HEK293 (cell line): ENCODE data around the gene MORN1.

ENCODE experiments used
- BCL11B ChIP-seq: fragments of 450-650 bp; formaldehyde crosslinking; IDR thresholded peaks from 2 replicates; pipeline ENCODE4 v1.5.1; 2016; ENCODE audit warnings: low read depth, missing biosample characterization, missing genetic modification characterization
- HOXA7 ChIP-seq: sonication (generic); formaldehyde crosslinking; IDR thresholded peaks from 2 replicates; pipeline ENCODE4 v1.8.1; 2022; ENCODE audit warnings: missing genetic modification reagents, borderline replicate concordance
- ZBTB7A ChIP-seq: fragments of 450-650 bp; formaldehyde crosslinking; IDR thresholded peaks from 2 replicates; pipeline ENCODE4 v1.5.1; 2016; ENCODE audit warnings: low read depth, missing biosample characterization, missing genetic modification characterization
- ZNF274 ChIP-seq, 2 experiments: fragments of 200-500 bp in 1 of 2; fragments of 450-650 bp in 1 of 2; sonication (Bioruptor generic) in 1 of 2; formaldehyde crosslinking in 1 of 2; IDR thresholded peaks; 2 replicates each; pipeline versions ENCODE4 v1.5.1 to v1.6.1; 2014 to 2016; ENCODE audit warnings: borderline replicate concordance in 1 of 2, inconsistent platforms in 1 of 2, low read length in 1 of 2, missing biosample characterization in 1 of 2, missing genetic modification characterization in 1 of 2
- ZNF324 ChIP-seq: fragments of 450-650 bp; formaldehyde crosslinking; IDR thresholded peaks from 2 replicates; pipeline ENCODE4 v1.5.1; 2016; ENCODE audit warnings: missing biosample characterization, missing genetic modification characterization
- ZNF404 ChIP-seq: fragments of 450-650 bp; formaldehyde crosslinking; IDR thresholded peaks from 2 replicates; pipeline ENCODE4 v1.5.1; 2017; ENCODE audit warnings: missing biosample characterization, missing genetic modification characterization
- ZNF585B ChIP-seq: fragments of 450-650 bp; formaldehyde crosslinking; IDR thresholded peaks from 2 replicates; pipeline ENCODE4 v1.5.1; 2016; ENCODE audit warnings: missing biosample characterization, missing genetic modification characterization
- ZNF776 ChIP-seq: fragments of 450-650 bp; formaldehyde crosslinking; IDR thresholded peaks from 2 replicates; pipeline ENCODE4 v1.5.0; 2017; ENCODE audit warnings: missing biosample characterization, missing genetic modification characterization, borderline replicate concordance
- TF ChIP-seq, protein P1 (sequence below): fragments of 450-650 bp; formaldehyde crosslinking; IDR thresholded peaks from 2 replicates; pipeline ENCODE4; 2016; ENCODE audit warnings: missing biosample characterization, missing genetic modification characterization
- TF ChIP-seq, protein P2 (sequence below): fragments of 450-650 bp; formaldehyde crosslinking; IDR thresholded peaks from 2 replicates; pipeline ENCODE4 v1.5.1; 2016; ENCODE audit warnings: missing biosample characterization, missing genetic modification characterization
- TF ChIP-seq, protein P3 (sequence below): fragments of 450-650 bp; formaldehyde crosslinking; IDR thresholded peaks from 2 replicates; pipeline ENCODE4 v1.5.1; 2016; ENCODE audit warnings: missing biosample characterization, missing genetic modification characterization
- TF ChIP-seq, protein P4 (sequence below): fragments of 450-650 bp; formaldehyde crosslinking; IDR thresholded peaks from 2 replicates; pipeline ENCODE4 v1.5.1; 2017; ENCODE audit warnings: missing biosample characterization, mild to moderate bottlenecking, missing genetic modification characterization, moderate library complexity

DNA sequence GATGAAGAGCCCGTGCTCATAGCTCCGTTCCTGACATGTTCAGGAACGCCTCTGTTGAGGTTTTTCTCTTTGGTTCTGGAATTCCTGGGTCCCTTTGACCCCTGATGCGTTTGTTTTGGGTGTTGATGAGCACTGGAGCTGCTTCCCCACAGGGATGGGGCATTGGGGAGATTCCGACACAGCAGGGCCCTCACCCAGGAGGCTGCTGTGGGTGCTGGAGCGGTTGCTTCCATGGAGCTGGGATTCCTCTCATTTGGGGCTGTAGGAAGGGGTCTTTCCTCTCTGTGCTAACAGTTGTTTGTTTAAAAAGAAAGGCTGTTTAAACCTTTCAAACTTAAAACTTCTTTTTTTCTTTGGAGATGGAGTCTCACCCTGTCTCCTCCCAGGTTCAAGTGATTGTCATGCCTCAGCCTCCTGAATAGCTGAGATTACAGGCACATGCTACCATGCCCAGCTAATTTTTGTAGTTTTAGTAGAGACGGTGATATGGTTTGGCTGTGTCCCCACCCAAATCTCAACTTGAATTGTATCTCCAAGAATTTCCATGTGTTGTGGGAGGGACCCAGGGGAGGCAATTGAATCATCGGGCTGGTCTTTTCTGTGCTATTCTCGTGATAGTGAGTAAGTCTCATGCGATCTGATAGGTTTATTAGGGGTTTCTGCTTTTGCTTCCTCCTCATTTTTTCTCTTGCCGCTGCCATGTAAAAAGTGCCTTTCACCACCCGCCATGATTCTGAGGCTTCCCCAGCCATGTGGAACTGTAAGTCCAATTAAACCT lies 114.4 kb downstream of the MORN1 start:
- no peak for TF ChIP-seq ZNF776 (tag by site-specific recombination)
- TF ChIP-seq, protein P1, sequence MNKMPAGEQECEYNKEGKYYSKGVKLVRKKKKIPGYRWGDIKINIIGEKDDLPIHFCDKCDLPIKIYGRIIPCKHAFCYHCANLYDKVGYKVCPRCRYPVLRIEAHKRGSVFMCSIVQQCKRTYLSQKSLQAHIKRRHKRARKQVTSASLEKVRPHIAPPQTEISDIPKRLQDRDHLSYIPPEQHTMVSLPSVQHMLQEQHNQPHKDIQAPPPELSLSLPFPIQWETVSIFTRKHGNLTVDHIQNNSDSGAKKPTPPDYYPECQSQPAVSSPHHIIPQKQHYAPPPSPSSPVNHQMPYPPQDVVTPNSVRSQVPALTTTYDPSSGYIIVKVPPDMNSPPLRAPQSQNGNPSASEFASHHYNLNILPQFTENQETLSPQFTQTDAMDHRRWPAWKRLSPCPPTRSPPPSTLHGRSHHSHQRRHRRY (tag by site-specific recombination), result no peak
- TF ChIP-seq, protein P2, sequence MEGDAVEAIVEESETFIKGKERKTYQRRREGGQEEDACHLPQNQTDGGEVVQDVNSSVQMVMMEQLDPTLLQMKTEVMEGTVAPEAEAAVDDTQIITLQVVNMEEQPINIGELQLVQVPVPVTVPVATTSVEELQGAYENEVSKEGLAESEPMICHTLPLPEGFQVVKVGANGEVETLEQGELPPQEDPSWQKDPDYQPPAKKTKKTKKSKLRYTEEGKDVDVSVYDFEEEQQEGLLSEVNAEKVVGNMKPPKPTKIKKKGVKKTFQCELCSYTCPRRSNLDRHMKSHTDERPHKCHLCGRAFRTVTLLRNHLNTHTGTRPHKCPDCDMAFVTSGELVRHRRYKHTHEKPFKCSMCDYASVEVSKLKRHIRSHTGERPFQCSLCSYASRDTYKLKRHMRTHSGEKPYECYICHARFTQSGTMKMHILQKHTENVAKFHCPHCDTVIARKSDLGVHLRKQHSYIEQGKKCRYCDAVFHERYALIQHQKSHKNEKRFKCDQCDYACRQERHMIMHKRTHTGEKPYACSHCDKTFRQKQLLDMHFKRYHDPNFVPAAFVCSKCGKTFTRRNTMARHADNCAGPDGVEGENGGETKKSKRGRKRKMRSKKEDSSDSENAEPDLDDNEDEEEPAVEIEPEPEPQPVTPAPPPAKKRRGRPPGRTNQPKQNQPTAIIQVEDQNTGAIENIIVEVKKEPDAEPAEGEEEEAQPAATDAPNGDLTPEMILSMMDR (tag by site-specific recombination), result no peak
- no peak for TF ChIP-seq BCL11B (tag by site-specific recombination)
- no peak for TF ChIP-seq ZNF404 (tag by site-specific recombination)
- no peak for TF ChIP-seq HOXA7 (CRISPR knock-in tag)
- TF ChIP-seq ZNF585B (tag by site-specific recombination), result no peak
- no peak for TF ChIP-seq ZNF324
- TF ChIP-seq ZBTB7A (tag by site-specific recombination), result no peak
- TF ChIP-seq, protein P3, sequence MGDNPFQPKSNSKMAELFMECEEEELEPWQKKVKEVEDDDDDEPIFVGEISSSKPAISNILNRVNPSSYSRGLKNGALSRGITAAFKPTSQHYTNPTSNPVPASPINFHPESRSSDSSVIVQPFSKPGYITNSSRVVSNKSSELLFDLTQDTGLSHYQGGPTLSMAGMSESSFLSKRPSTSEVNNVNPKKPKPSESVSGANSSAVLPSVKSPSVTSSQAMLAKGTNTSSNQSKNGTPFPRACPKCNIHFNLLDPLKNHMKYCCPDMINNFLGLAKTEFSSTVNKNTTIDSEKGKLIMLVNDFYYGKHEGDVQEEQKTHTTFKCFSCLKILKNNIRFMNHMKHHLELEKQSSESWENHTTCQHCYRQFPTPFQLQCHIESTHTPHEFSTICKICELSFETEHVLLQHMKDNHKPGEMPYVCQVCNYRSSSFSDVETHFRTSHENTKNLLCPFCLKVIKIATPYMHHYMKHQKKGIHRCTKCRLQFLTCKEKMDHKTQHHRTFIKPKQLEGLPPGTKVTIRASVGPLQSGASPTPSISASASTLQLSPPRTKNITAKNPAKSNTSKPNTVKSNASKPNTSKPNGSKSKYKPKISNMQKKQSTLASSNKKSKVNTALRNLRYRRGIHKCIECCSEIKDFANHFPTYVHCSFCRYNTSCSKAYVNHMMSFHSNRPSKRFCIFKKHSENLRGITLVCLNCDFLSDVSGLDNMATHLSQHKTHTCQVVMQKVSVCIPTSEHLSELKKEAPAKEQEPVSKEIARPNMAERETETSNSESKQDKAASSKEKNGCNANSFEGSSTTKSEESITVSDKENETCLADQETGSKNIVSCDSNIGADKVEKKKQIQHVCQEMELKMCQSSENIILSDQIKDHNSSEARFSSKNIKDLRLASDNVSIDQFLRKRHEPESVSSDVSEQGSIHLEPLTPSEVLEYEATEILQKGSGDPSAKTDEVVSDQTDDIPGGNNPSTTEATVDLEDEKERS, result no peak
- TF ChIP-seq, protein P4, sequence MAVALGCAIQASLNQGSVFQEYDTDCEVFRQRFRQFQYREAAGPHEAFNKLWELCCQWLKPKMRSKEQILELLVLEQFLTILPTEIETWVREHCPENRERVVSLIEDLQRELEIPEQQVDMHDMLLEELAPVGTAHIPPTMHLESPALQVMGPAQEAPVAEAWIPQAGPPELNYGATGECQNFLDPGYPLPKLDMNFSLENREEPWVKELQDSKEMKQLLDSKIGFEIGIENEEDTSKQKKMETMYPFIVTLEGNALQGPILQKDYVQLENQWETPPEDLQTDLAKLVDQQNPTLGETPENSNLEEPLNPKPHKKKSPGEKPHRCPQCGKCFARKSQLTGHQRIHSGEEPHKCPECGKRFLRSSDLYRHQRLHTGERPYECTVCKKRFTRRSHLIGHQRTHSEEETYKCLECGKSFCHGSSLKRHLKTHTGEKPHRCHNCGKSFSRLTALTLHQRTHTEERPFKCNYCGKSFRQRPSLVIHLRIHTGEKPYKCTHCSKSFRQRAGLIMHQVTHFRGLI (tag by site-specific recombination), result no peak
- no peak for TF ChIP-seq ZNF274 (IDR thresholded peaks at IDR 0.05; ENCODE audit: low read length)
- TF ChIP-seq ZNF274 (tag by site-specific recombination; IDR thresholded peaks at IDR 0.05; ENCODE audit: borderline replicate concordance), result no peak
